Measurements from ENCODE around the gene SNED1. TPM values are rescaled to one million over a fixed set of nuclear protein-coding genes. Genes with fewer than 3 reads are reported as not detected.

Gene SNED1
- total and polyA plus RNA-seq, 9 of the 15 experiments (the other 6 are each of a cell fraction or from before 2014, with no cell fraction given), result 0.03 to 0.07 (median 0.05) TPM; not detected in 5

GRCh38 chr2:241014224-241014623, 15.8 kb downstream of the SNED1 start (continued):
- TF ChIP-seq ZNF232 (CRISPR knock-in tag; IDR thresholded peaks at IDR 0.05), result no peak

GRCh38 chr2:241014764-241015163, 16.3 kb downstream of the SNED1 start:
- no peaks in the 10 kb centered on the region for H3K36me3 ChIP-seq (ENCODE audit: control insufficient read depth, insufficient read depth, low read length)
- no peak for DNase-seq (ENCODE audit: extremely low read depth in 1 of 4, low spot score in 3 of 4)
- in situ Hi-C loops (cut with MboI), result no loop called here
- ATAC-seq, result no peak
- no peaks in the 10 kb centered on the region for H3K9me3 ChIP-seq (replicated peaks; ENCODE audit: control insufficient read depth, insufficient read depth, low read depth, low read length)
- ChIA-PET POLR2A (no interaction called here), CTCF (ENCODE audit: low intra/inter-chr PET ratio) (no interaction called here)
- H3K27ac ChIP-seq (ENCODE audit: extremely low read depth, low read depth, low read length), result no peak overlapping the region
- H3K79me2 ChIP-seq (ENCODE audit: control insufficient read depth, insufficient read depth, low read length), result no peaks in the 10 kb centered on the region
- H3K9me1 ChIP-seq (ENCODE audit: control insufficient read depth, insufficient read depth, low read length), result no peaks in the 10 kb centered on the region
- H4K20me1 ChIP-seq (replicated peaks; ENCODE audit: control insufficient read depth, insufficient read depth, low read length), result no peaks in the 10 kb centered on the region
- H3K27me3 ChIP-seq (ENCODE audit: control insufficient read depth in 2 of 2, insufficient read depth in 2 of 2, low read length in 2 of 2), result peaks cover 0 to 53% of the 10 kb centered on the region in 2 experiments; a peak in 3 of 5 replicates
- intact Hi-C loops (cut with micrococcal nuclease), result no loop called here
- H3K4me1 ChIP-seq (replicated peaks in 1 of 2; ENCODE audit: control insufficient read depth in 2 of 2, insufficient read depth in 2 of 2, low read length in 2 of 2), result peaks cover 0 to 5% of the 10 kb centered on the region in 2 experiments; a peak in 2 of 5 replicates
- H3K4me3 ChIP-seq, result no peak overlapping the region
- no peak overlapping the region for H3K9ac ChIP-seq (ENCODE audit: insufficient read depth in 1 of 2, low read depth in 2 of 2, low read length in 2 of 2)
- no peak for FAIRE-seq
- no peak overlapping the region for H2AFZ ChIP-seq (ENCODE audit: low read depth, low read length)
- no peak for TF ChIP-seq RFX5 (IDR thresholded peaks at IDR 0.05; ENCODE audit: low read depth, low read length)
- WGBS (ENCODE audit: insufficient coverage, low coverage, missing lambda C conversion rate), result 3% methylated on average over 10 of the region's 10 CpGs
- H3K4me2 ChIP-seq (ENCODE audit: insufficient read depth, low read length), result no peak overlapping the region
- no TSS peak for BruUV-seq (replicated peaks)

- POLR2A ChIA-PET, result no interaction called here
- 25% methylated on average over 13 of the region's 13 CpGs for whole genome bisulfite sequencing (ENCODE audit: insufficient coverage, low coverage, missing lambda C conversion rate)
- H3K4me1 ChIP-seq (replicated peaks in 1 of 2; ENCODE audit: control insufficient read depth in 2 of 2, insufficient read depth in 2 of 2, low read length in 2 of 2), result no peaks in the 10 kb centered on the region; a peak in 1 of 5 replicates
- H3K9ac ChIP-seq (ENCODE audit: insufficient read depth in 1 of 2, low read depth in 2 of 2, low read length in 2 of 2), result no peak overlapping the region
- H3K9me1 ChIP-seq (ENCODE audit: control insufficient read depth, insufficient read depth, low read length), result no peaks in the 10 kb centered on the region
- ATAC-seq (no peak), DNase-seq (ENCODE audit: extremely low read depth in 1 of 4, low spot score in 3 of 4) (no peak), FAIRE-seq (no peak)
- in situ Hi-C loops (cut with MboI), result no loop called here
- no peaks in the 10 kb centered on the region for H3K36me3 ChIP-seq (ENCODE audit: control insufficient read depth, insufficient read depth, low read length)
- H3K9me3 ChIP-seq (replicated peaks; ENCODE audit: control insufficient read depth, insufficient read depth, low read depth, low read length), result no peaks in the 10 kb centered on the region
- no peak overlapping the region for H3K4me3 ChIP-seq
- H4K20me1 ChIP-seq (replicated peaks; ENCODE audit: control insufficient read depth, insufficient read depth, low read length), result no peaks in the 10 kb centered on the region
- H3K4me2 ChIP-seq (ENCODE audit: insufficient read depth, low read length), result no peak overlapping the region
- no peaks in the 10 kb centered on the region for H3K79me2 ChIP-seq (ENCODE audit: control insufficient read depth, insufficient read depth, low read length)
- peaks cover 0 to 51% of the 10 kb centered on the region in 2 experiments; a peak in 3 of 5 replicates for H3K27me3 ChIP-seq (ENCODE audit: control insufficient read depth in 2 of 2, insufficient read depth in 2 of 2, low read length in 2 of 2)
- CTCF ChIA-PET (ENCODE audit: low intra/inter-chr PET ratio), result no interaction called here
- no peak overlapping the region for H3K27ac ChIP-seq (ENCODE audit: extremely low read depth, low read depth, low read length)
- intact Hi-C loops (cut with micrococcal nuclease), result no loop called here
- BruUV-seq (replicated peaks), result no TSS peak
- H2AFZ ChIP-seq (ENCODE audit: low read depth, low read length), result no peak overlapping the region
- TF ChIP-seq MBD1 (CRISPR knock-in tag; IDR thresholded peaks at IDR 0.05) (no peak), ZNF639 (CRISPR knock-in tag; conservative IDR thresholded peaks at IDR 0.05 in 1 of 2, IDR thresholded peaks at IDR 0.05 in 1 of 2) (no peak), RBM25 (IDR thresholded peaks at IDR 0.05; ENCODE audit: low read depth, low read length, severe bottlenecking) (no peak), SMC3 (conservative IDR thresholded peaks at IDR 0.05; ENCODE audit: insufficient read depth, low read depth, low read length) (no peak), TRIM28 (IDR thresholded peaks at IDR 0.05) (no peak), GATA2 (CRISPR knock-in tag; IDR thresholded peaks at IDR 0.05) (no peak), ZFPM2 (CRISPR knock-in tag; IDR thresholded peaks at IDR 0.05) (no peak), TBP (optimal IDR thresholded peaks at IDR 0.05; ENCODE audit: low read depth, low read length) (no peak), NUFIP1 (IDR thresholded peaks at IDR 0.05; ENCODE audit: partially characterized antibody) (no peak), OTX1 (CRISPR knock-in tag; IDR thresholded peaks at IDR 0.05) (no peak), CBX3 (IDR thresholded peaks at IDR 0.05; ENCODE audit: borderline replicate concordance in 1 of 2, low read length in 2 of 2) (no peak)
Observed at GRCh38 chr2:241015439-241015838, 17.0 kb downstream of the SNED1 start.
